HG03571 (cell line): ENCODE measurements around the gene HDAC9.

Source experiments
- ATAC-seq: cut with Tn5 transposase; IDR thresholded peaks from one replicate; pipeline ENCODE4 v1.9.1; 2021; ENCODE audit not compliant: unreplicated experiment

Gene HDAC9

GRCh38 chr7:18653381-18654155, 158.0 kb downstream of the HDAC9 start:
- ATAC-seq = no peak

- ATAC-seq = no peak
Observed at GRCh38 chr7:18654709-18655108, 159.2 kb downstream of the HDAC9 start.

DNA sequence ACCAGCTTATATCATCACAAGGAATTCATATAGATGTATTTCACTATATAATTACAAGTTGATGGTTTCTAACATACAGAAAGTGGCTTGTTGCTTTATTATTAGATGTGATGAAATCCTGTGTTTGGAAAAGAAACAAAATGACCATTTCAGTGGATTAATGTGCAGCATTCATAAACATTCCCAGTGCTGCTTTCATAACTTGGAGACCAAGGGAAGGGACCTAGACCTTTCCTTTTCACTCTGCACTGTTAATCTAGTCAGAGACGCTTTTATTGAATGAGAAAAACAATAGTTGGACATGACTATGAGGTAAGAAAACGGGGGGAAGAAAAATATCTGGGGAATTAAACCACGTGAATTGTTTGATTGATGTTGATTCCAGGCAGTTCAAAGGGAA, 160.0 kb downstream of the HDAC9 start:
- no peak for ATAC-seq

- no peak for ATAC-seq
Observed at GRCh38 chr7:18655912-18656311, 160.4 kb downstream of the HDAC9 start.

- ATAC-seq = no peak
Observed at GRCh38 chr7:18656362-18656761, 160.8 kb downstream of the HDAC9 start.

GRCh38 chr7:18659746-18660145, 164.2 kb downstream of the HDAC9 start:
- ATAC-seq = no peak

- no peak for ATAC-seq
Observed at GRCh38 chr7:18663321-18663720, 167.8 kb downstream of the HDAC9 start.

DNA sequence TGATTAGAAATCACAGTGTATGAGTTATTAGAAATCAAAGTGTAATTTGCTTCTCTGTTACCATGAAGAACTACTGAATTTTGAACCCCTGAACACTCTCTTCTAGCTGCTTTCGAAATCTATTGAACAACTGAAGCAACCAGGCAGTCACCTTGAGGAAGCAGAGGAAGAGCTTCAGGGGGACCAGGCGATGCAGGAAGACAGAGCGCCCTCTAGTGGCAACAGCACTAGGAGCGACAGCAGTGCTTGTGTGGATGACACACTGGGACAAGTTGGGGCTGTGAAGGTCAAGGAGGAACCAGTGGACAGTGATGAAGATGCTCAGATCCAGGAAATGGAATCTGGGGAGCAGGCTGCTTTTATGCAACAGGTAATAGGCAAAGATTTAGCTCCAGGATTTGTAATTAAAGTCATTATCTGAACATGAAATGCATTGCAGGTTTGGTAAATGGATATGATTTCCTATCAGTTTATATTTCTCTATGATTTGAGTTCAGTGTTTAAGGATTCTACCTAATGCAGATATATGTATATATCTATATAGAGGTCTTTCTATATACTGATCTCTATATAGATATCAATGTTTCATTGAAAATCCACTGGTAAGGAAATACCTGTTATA, 170.7 kb downstream of the HDAC9 start:
- peak; percentile 98 for ATAC-seq

DNA sequence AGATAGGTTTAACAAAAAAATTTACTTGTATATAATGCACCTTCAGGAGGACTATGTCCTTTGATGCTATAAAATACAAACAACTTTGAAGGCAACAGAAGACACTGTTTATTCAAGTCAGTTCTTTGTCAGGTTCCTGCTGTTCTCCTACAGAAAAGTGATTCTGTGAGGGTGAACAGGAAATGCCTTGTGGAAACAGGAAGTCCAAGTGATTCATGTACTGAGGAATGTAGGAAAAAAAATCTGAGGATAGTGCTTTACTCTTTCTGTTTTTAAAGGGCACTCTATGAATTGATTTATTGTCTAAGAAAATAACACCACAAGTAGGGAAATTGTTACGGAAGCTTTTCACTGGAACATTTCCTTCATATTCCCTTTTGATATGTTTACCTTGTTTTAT, 171.9 kb downstream of the HDAC9 start:
- no peak for ATAC-seq

DNA sequence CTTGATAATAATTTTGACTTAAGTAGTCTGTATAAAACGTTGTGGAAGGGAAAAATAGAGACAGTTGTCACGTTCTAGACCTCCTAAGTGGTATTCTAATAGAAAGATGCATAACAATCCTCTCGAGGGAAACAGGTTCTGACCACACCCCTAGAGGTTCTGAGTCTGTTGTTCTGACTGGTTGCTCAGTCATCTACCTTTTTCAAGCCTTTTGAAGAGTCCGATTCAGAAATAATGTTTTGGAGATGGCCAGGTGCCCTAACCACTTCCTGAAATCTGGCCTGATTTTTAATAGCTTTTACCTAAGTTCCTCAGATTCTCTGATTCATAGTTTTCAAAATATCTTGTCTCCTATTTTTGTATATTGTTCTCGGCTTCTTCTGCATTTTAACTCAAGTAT, 175.6 kb downstream of the HDAC9 start:
- ATAC-seq = no peak

DNA sequence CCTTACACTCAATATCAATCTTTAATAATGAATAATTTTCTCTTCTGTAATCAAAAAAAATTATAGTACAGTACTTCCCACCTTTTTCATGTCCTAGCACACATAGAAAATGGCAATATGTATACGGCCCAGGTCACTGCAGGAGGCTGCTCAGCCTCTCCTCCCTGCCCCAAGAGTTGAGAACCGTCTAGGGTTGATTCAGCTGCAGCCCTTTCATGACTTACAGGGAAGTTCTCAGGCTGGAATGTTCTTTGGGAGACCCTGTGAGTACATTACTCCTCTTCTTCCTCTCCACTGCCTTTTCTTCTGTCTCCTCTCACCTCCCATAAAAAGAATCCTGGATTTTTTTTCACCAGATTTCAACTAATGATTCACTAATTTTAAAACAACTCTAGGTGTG, 180.0 kb downstream of the HDAC9 start:
- ATAC-seq = no peak

- ATAC-seq = no peak
Observed at GRCh38 chr7:18679261-18679660, 183.7 kb downstream of the HDAC9 start.

- ATAC-seq = no peak
Observed at GRCh38 chr7:18680576-18680975, 185.0 kb downstream of the HDAC9 start.

DNA sequence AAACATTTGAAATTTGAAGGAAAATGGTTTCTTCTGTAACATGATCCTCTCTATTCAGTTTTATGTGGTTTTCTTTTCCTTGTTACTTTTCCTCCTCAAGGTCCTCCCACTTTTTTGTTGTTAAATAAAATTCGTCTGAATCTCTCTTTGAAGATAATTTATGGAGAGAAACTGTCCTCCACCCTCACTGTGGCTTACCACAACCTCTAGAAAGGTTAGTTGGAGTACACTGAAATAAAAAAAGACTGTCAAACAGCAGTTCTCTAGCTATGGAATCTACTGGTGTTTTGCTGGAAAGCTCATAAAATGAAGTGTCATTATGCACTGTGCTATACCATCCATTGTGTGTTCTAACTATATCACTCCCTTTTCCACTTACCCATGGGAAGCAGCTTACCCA, 189.4 kb downstream of the HDAC9 start:
- no peak for ATAC-seq

- no peak for ATAC-seq
Observed at GRCh38 chr7:18685971-18686370, 190.4 kb downstream of the HDAC9 start.

GRCh38 chr7:18689551-18689950, 194.0 kb downstream of the HDAC9 start:
- no peak for ATAC-seq

DNA sequence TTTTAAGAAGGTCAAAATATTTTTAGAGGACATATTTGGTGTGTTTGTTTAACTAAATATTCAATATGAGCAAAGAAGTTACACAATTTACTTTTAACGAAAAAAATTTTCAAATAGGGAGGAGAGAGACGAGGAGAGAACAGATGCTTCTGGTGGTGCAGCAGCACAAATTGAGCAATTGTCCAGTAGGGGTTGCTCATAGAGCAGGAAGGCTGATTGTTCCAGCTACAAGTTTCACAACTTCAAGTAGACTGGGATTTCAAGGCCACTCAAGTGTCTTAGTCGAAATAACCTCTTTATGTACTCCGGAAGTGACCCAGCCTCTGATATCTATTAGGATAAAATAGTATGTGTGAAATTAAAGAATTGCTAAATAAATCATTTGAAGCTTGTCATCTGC, 197.9 kb downstream of the HDAC9 start:
- no peak for ATAC-seq

DNA sequence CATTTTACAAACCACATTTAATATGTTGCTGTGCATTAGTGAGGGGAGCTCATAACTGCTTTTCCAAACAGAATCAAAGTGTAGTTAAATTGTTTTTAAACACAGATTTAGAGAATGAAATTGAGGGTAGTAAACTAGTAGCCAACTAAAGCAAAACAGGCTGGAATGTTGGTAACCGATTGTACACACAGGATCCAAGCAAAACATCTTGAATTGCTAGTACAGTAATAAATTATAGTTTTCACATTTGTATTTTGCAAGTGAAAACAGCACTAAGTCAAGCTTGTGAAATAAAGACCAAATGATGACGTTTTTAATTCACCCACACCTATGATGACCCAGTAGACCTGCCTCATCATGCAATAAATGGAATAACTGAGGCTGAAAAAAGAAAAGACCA, 198.3 kb downstream of the HDAC9 start:
- no peak for ATAC-seq

- ATAC-seq = no peak
Observed at GRCh38 chr7:18694484-18694883, 198.9 kb downstream of the HDAC9 start.

- no peak for ATAC-seq
Observed at GRCh38 chr7:18694911-18695310, 199.4 kb downstream of the HDAC9 start.

- ATAC-seq = no peak
Observed at GRCh38 chr7:18698258-18698734, 202.7 kb downstream of the HDAC9 start.

DNA sequence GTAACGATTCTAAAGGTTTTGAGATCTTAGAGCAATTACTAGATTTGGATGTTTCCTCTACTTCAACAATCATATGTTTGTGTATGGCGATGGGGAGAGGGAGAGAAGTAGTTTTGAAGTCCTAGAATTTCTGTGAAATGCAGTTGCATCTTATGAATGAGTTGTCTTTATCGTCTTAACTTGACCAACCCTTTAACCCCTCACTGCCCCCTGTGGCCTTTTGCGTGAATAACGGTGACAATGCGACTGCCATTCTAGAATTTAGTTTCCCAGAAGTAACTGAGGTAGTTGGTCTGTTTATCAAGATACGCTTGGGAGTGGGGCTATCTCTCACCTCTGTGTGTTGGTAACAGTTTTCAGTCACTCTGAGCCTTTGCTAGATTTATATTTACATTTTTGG, 204.6 kb downstream of the HDAC9 start:
- no peak for ATAC-seq
